Mammary epithelial cell (primary cell): ENCODE results near the gene UBE2O.

ENCODE experiments used
- EZH2 ChIP-seq: IDR thresholded peaks from 2 replicates; pipeline ENCODE4 v1.6.1; 2012; ENCODE audit warnings: low read length, inconsistent platforms, borderline replicate concordance
- TF ChIP-seq, protein P1 (sequence below), 2 donors: IDR thresholded peaks in 1 of 2; conservative IDR thresholded peaks in 1 of 2; 2 replicates each; pipeline ENCODE4 v1.5.1; 2011 to 2012; ENCODE audit warnings: inconsistent platforms in 2 of 2, low read length in 2 of 2, mild to moderate bottlenecking in 2 of 2, control low read depth in 1 of 2, low read depth in 1 of 2; ENCODE audit not compliant: insufficient read depth in 1 of 2; ENCODE audit errors: extremely low read depth in 1 of 2

GRCh38 chr17:76394166-76394565 lies 58.8 kb downstream of the UBE2O start:
- TF ChIP-seq, protein P1, sequence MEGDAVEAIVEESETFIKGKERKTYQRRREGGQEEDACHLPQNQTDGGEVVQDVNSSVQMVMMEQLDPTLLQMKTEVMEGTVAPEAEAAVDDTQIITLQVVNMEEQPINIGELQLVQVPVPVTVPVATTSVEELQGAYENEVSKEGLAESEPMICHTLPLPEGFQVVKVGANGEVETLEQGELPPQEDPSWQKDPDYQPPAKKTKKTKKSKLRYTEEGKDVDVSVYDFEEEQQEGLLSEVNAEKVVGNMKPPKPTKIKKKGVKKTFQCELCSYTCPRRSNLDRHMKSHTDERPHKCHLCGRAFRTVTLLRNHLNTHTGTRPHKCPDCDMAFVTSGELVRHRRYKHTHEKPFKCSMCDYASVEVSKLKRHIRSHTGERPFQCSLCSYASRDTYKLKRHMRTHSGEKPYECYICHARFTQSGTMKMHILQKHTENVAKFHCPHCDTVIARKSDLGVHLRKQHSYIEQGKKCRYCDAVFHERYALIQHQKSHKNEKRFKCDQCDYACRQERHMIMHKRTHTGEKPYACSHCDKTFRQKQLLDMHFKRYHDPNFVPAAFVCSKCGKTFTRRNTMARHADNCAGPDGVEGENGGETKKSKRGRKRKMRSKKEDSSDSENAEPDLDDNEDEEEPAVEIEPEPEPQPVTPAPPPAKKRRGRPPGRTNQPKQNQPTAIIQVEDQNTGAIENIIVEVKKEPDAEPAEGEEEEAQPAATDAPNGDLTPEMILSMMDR (conservative IDR thresholded peaks at IDR 0.05 in 1 of 2, IDR thresholded peaks at IDR 0.05 in 1 of 2; ENCODE audit: extremely low read depth in 1 of 2, insufficient read depth in 1 of 2, low read depth in 1 of 2, low read length in 2 of 2) = no peak
- no peak for TF ChIP-seq EZH2
